PC-9 (cell line): ENCODE results near the gene FCAMR.

ENCODE experiments used
- EZH2 ChIP-seq: fragments of 200-600 bp; sonication (generic); IDR thresholded peaks from 2 replicates; pipeline ENCODE4 v1.8.0; 2017; ENCODE audit warnings: antibody characterized with exemption, low read depth
- TF ChIP-seq, protein P1 (sequence below): fragments of 200-600 bp; sonication (generic); conservative IDR thresholded peaks from 2 replicates; pipeline ENCODE4 v1.6.1; 2017; ENCODE audit warnings: mixed run types, antibody characterized with exemption, mild to moderate bottlenecking, moderate library complexity

DNA sequence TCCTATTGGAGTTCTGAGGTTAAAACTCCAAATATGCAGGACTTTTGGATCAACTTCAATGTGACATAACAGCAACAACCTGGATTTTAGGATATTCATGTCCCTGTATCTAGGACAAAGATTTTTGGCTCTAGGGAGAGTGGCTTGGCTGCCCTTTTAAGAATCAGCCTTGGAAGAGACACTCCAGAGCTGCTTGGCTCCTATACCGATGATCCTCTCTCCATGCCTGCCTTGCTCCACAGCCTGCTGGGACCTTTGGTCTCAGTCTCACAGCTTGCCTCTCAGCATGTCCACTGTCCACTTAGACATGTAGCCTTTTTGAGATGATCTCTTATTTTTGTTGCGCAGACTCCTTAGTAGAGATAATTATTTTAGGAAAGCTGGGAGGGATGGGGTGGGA lies 44.0 kb downstream of the FCAMR start:
- no peak for TF ChIP-seq EZH2
- TF ChIP-seq, protein P1, sequence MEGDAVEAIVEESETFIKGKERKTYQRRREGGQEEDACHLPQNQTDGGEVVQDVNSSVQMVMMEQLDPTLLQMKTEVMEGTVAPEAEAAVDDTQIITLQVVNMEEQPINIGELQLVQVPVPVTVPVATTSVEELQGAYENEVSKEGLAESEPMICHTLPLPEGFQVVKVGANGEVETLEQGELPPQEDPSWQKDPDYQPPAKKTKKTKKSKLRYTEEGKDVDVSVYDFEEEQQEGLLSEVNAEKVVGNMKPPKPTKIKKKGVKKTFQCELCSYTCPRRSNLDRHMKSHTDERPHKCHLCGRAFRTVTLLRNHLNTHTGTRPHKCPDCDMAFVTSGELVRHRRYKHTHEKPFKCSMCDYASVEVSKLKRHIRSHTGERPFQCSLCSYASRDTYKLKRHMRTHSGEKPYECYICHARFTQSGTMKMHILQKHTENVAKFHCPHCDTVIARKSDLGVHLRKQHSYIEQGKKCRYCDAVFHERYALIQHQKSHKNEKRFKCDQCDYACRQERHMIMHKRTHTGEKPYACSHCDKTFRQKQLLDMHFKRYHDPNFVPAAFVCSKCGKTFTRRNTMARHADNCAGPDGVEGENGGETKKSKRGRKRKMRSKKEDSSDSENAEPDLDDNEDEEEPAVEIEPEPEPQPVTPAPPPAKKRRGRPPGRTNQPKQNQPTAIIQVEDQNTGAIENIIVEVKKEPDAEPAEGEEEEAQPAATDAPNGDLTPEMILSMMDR: no peak
